Fibroblast of skin of scalp (primary cell): ENCODE data around the gene TARS3. TPM values are rescaled to one million over a fixed set of nuclear protein-coding genes. Genes with fewer than 3 reads are reported as not detected.
"Not testable (repeated sequence)": the region's sequence is repeated elsewhere in the genome, so short reads cannot be mapped to it uniquely, and the experiment has no call there.

Source experiments
- DNase-seq: peaks from one replicate; pipeline ENCODE4 v3.0.0-alpha.2; 2013
- polyA plus RNA-seq, 2 experiments: library from polyadenylated mRNA; unstranded; fragments of 120-200 nt; gene quantifications; one replicate each; pipeline ENCODE4 v1.2.1, GENCODE V29; 2013; ENCODE audit not compliant: insufficient read length in 2 of 2

The TARS3 gene
- polyA plus RNA-seq (2013, experiment 1 of 2; ENCODE audit: insufficient read length): 11.7 TPM
- polyA plus RNA-seq (2013, experiment 2 of 2; ENCODE audit: insufficient read length): 10.3 TPM

- peak; percentile 93 for DNase-seq
Observed at GRCh38 chr15:101723874-101724674, at the start of gene TARS3. Gene TARS3 (minus strand): TSS chr15:101724473. CDS start chr15:101724387, 86 bp downstream.

- DNase-seq: no peak
Observed at GRCh38 chr15:101773496-101774100, 49.3 kb upstream of the TARS3 start.

- DNase-seq: no peak
Observed at GRCh38 chr15:101772921-101773320, 48.6 kb upstream of the TARS3 start.

GRCh38 chr15:101767083-101767640, 42.9 kb upstream of the TARS3 start:
- not testable (repeated sequence) for DNase-seq

- DNase-seq: no peak
Observed at GRCh38 chr15:101765772-101766456, 41.6 kb upstream of the TARS3 start.

- not testable (repeated sequence) for DNase-seq
Observed at GRCh38 chr15:101765340-101765671, 41.0 kb upstream of the TARS3 start.

- not testable (repeated sequence) for DNase-seq
Observed at GRCh38 chr15:101764669-101765339, 40.5 kb upstream of the TARS3 start.

- DNase-seq: not testable (repeated sequence)
Observed at GRCh38 chr15:101746716-101747082, 22.4 kb upstream of the TARS3 start.

GRCh38 chr15:101734837-101735236, 10.6 kb upstream of the TARS3 start:
- not testable (repeated sequence) for DNase-seq

- no peak for DNase-seq
Observed at GRCh38 chr15:101733545-101733944, 9.3 kb upstream of the TARS3 start.

- DNase-seq: no peak
Observed at GRCh38 chr15:101732772-101733171, 8.5 kb upstream of the TARS3 start.

GRCh38 chr15:101731746-101732145, 7.5 kb upstream of the TARS3 start:
- no peak for DNase-seq

GRCh38 chr15:101727186-101727585, 2.9 kb upstream of the TARS3 start:
- no peak for DNase-seq

- no peak for DNase-seq
Observed at GRCh38 chr15:101725073-101725472, 800 bp upstream of the TARS3 start.

- no peak for DNase-seq
Observed at GRCh38 chr15:101724675-101725005, 367 bp upstream of the TARS3 start.

- DNase-seq: peak; percentile 28
Observed at GRCh38 chr15:101723171-101723873, 951 bp downstream of the TARS3 start.

- DNase-seq: no peak
Observed at GRCh38 chr15:101718896-101719295, 5.4 kb downstream of the TARS3 start.

GRCh38 chr15:101712078-101712477, 12.2 kb downstream of the TARS3 start:
- no peak for DNase-seq

- DNase-seq: peak; percentile 74
Observed at GRCh38 chr15:101710806-101711205, 13.5 kb downstream of the TARS3 start.

GRCh38 chr15:101709466-101709865, 14.8 kb downstream of the TARS3 start:
- DNase-seq: no peak

GRCh38 chr15:101707983-101708382, 16.3 kb downstream of the TARS3 start:
- no peak for DNase-seq

- DNase-seq: no peak
Observed at GRCh38 chr15:101702077-101702476, 22.2 kb downstream of the TARS3 start.
